Lower leg skin (tissue), 3 donors: ENCODE data around the gene PCYT2.

ENCODE experiments used
- POLR2A ChIP-seq, 2 donors: fragments of 450-650 bp; IDR thresholded peaks; one replicate each; pipeline ENCODE4 v1.6.1; 2016 to 2017; ENCODE audit warnings: antibody characterized with exemption in 2 of 2, mild to moderate bottlenecking in 1 of 2, moderate library complexity in 1 of 2
- TF ChIP-seq, protein P1 (sequence below), 3 donors: fragments of 450-650 bp; IDR thresholded peaks; one replicate each; pipeline ENCODE4 v1.5.1; 2016; ENCODE audit warnings: antibody characterized with exemption in 3 of 3, mild to moderate bottlenecking in 3 of 3, moderate library complexity in 2 of 3

DNA sequence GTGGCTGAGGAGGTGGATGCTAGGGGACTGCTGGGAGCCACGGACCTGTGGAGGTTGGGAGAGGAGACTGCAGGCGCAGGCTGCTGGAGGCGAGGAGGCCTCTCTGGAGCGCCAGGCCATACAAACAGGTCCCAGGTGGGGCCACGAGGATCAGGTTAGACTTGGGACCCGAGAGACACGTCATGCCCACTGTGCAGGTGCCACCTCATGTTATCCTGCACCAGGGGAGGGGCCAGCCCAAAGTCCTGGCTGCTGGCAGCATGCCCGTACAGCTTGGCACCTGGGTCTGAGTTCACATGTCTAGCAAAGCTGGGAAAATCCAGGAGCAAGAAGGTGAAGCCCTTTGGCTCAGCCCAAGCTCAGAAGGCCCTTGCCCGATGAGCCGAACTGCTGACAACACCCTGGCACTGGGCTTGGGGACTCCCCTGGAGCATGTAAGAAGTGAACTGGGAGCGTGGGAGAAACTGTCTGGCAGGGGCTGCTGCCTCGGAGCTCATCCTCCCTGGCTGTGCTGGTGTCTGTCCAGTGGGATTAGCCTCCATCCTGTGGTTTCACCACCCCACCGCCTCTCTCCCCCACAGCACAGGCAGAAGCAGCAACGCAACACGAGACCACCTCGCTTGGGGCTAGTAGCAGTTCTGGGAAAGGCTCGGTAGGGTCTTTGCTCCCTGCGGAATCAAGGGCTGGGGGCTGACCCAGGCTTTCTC is 45.3 kb downstream of the PCYT2 start:
- TF ChIP-seq, protein P1, sequence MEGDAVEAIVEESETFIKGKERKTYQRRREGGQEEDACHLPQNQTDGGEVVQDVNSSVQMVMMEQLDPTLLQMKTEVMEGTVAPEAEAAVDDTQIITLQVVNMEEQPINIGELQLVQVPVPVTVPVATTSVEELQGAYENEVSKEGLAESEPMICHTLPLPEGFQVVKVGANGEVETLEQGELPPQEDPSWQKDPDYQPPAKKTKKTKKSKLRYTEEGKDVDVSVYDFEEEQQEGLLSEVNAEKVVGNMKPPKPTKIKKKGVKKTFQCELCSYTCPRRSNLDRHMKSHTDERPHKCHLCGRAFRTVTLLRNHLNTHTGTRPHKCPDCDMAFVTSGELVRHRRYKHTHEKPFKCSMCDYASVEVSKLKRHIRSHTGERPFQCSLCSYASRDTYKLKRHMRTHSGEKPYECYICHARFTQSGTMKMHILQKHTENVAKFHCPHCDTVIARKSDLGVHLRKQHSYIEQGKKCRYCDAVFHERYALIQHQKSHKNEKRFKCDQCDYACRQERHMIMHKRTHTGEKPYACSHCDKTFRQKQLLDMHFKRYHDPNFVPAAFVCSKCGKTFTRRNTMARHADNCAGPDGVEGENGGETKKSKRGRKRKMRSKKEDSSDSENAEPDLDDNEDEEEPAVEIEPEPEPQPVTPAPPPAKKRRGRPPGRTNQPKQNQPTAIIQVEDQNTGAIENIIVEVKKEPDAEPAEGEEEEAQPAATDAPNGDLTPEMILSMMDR (IDR thresholded peaks at IDR 0.05) = no peak
- TF ChIP-seq POLR2A (IDR thresholded peaks at IDR 0.05) = no peak
